Hepatic stellate cell (primary cell): Measurements from ENCODE around the gene ADARB2.

Source experiments
- DNase-seq: peaks from one replicate; pipeline ENCODE4 v3.0.0; 2011; ENCODE audit warnings: low spot score

Gene ADARB2

DNA sequence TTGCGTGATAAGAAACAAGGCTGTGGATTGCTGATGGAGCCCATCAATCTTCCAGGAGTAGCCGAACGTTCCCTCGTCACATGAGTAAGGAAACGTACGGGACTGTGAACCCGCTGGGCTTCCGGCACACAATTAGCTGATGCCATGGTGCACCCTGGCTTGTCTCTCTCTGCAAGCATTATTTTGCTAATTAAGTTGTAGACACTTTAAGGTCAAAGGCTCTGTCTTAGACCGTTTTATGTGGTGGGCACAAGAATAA is 50.9 kb downstream of the ADARB2 start:
- DNase-seq: no peak

DNA sequence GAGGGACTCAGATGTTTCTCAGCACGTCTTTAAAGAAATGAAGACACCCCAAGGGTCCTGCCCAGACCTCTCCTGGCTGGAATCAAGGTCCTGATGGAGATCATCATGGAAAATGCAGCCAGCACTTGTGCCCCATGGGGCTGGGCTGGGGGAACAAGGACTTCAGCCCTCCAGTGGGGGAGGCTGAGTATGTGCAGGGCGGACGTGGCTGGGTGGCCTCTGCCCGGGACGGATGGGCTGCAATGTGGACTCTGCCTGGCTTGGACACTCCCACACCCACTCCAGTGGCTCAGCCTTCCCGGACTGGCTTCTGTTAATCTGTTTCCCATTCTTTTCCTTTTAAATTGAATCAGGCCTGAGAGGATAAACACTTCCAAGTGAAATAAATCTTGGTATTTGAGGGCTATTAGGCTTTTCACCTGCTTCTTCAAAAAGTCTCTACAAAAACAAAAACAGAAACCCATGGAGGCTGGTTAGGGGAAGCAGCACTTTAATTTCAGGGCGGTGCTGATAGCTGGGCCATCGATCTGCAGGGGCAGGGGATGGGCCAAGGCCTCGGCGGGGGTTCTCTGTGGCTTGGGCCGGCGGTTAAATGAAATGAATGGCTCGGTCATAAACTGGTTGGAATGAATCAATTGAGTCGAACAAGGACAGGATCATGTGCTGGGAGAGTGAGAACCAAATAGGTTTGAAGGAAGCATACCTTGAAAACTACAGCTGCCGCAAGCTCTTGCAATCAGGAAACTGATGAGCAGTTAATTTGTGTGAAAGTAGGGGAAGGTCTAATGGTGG is 51.4 kb downstream of the ADARB2 start:
- no peak for DNase-seq

DNA sequence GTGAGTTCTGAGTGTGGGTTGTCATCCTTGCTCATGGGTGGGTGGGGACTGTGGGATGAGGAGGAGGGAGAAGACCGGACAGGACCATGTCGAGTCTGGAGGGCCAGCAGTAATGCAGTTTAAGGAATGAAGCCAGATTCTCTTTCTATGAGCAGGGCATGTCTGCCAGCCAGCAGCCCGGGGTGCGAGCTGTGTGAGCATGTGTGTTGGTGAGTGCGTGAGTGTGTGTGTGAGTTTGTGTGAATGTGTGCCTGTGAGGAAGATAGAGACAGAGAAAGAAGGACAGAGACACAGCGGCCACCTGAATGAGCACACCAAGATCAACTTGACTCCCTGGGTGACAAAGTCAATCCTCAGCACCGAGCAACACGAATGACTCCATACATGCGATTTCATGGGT is 52.3 kb downstream of the ADARB2 start:
- no peak for DNase-seq

DNA sequence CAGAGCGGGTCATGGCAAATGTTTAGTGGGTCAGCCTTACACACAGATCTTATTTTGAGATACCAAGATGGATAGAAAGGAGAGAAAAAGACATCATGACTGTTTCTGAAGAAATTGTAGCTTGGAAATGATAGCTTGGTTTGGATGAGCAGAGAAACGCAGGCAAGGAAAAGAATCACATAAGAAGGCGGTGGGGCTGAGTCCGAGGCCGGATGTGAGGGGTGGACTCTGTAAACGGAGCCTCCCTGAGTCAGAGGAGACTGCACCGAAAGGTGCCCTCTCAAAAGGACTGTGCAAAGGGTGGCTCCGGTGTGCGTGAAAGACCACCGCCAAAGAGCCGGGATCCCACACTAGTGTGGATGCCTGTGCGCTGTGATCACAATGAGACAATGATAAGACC is 53.7 kb downstream of the ADARB2 start:
- no peak for DNase-seq

DNA sequence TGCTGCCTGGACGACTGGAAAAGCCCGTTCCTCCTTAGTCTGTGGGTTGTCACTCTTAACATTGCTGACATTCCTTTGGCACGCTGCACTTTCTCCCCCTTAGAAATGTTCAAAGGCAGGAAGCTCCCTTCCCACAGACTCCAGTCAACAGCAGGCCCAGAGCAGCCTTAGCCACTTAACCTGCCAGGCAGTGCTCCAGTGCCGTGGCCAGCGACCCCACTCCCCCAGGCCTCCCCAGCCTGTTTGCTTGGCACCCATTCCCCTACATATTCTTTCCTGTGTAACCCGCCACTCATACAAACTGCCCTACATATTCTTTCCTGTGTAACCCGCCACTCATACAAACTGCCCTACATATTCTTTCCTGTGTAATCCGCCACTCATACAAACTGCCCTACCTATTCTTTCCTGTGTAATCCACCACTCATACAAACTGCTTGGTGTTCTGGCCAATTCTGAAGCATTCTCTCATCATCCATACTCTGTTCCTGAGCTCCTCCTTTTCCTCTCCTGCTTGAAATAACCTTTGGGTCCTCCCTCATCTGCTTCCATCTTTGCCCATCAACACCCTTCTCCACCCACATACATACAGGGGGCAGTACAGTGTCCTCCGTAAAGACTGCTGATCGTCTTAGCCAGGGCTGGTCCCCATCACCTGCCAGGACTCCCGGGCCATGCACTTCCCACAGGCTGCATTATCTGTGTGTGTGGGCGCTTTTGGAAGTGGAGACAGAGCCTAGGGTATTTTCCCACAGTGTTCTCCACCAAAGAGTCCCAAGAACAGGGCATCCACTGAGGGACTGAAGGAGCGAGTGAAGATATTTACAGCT is 57.3 kb downstream of the ADARB2 start:
- DNase-seq: no peak

DNA sequence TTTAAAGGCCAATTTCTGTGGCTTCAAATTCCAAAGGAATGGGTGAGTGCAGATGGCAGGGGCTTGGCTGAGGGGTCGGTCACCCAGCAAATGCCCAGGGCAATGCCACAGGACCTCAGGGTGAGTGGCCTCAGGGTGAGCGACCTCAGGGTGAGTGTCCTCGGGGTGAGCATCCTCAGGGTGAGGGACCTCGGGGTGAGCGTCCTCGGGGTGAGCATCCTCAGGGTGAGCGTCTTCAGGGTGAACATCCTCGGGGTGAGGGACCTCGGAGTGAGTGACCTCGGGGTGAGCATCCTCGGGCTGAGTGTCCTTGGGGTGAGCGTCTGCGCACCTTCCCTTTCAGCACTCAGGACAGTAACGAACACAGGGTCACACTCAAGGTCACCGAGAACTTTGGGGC is 59.2 kb downstream of the ADARB2 start:
- DNase-seq: no peak

DNA sequence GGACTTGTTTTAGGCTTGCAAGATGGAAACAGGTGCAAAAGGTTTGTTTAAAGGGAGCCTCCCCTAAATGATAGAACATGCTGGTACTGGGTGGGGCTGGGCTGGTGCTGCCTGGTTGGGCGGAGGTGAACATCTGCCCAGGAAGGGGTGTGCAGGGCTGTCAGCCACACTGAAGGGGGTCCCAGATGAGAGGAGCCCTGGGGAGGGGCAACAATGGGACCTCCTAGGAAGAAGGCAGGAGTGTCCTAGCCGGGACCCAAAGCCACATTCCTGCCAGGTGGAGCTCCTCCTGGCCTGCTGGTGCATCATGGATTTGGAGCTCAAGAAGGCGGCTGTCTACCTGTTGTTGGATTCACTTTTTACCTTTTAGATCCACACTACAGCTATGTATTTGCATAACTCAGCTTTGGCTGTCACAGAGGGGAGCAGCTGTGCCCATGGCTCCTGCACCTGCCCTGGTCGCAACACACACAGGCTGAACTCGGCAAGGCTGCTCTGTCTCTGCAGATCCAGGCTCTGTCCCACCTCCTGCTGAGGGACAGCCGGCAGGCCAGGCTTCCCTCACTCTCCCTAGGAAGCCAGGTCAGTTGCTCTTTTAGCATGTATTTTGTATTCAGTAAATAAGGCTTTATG is 59.9 kb downstream of the ADARB2 start:
- DNase-seq: no peak

DNA sequence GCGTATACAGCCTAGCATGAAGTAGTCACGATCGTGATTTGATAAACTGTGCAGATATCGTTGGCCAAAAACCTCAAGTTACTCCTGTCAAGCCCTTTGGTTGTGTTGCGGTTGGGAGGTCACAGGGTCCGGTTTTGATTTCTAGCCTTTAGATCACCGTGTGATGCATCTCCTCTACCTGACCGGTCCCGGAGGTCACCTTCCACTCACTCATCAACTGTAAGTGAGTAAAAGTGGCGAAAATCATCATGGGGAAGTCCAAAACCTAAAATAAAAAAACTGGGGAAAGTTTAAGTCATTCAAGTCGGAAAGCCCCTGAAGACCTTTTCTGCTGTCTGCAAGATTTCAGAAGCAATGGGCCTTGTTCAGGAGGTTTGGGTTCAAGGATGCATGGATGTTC is 62.8 kb downstream of the ADARB2 start:
- no peak for DNase-seq

DNA sequence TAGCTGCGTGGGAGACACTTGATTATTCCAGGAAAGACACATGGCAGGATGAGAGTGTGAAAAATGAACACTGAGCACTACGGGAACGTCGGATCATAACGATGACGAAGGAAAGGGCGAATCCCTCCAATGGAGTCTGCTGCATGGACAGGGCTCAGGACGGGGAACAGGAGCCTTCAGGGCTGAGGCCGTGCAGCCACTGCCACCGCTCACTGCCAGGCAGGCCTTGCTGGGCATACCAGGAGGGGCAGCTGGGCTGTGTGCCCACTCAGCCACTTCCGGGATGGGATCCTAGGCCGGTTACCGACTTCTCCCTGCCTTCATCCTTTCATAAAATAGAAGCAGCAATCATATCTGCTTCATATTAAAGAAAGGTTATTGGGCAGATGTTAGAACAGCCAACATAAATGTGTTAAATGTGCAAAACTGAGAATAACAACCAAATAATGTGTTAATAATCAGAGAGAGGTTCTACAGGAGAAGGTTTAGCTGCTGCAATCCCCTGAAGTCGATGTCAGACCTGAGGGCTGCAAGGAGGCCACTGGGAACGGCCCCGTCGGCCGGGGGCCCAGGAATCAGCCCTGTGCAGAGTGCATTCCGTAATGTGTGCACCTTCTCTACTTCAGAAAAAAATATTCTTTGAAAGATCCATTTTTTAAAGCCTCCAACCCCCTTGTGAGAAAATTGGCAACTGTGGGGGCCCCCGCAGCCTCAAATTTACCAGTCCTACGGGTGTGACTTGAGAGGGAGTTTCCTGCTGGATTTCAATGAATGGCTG is 63.6 kb downstream of the ADARB2 start:
- no peak for DNase-seq

DNA sequence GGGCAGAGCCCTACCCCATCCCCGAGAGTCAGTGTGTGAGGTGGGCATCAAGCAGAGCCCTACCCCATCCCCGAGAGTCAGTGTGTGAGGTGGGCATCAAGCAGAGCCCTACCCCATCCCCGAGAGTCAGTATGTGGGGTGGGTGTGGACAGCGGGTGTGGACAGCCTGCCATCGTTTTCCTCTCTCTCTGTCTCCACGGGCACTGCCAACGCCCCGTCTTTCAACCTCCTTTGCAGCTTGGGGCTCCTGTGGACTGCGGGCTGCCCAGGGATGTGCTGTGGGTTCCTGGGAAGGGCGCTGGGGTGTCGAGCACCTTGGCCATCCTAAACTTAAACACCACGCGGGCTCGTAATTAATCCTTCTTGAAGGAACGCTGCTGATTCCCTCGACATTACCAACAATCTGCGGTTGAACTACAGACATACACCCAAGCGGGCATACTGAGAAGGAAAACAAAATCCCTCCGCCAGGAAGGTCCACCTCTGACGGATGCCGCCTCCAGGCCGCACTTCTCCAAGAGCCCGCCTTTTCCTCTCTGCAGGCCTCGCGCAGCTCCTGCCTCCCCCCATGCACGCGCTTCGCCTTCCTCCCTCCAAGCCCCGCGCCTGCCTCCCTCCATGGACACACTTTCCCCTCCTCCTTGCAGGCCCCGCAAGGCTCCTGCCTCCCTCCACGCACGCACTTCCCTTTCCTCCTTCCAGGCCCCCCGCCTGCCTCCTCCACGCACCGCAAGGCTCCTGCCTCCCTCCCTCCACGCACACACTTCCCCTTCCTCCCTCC is 65.1 kb downstream of the ADARB2 start:
- no peak for DNase-seq

DNA sequence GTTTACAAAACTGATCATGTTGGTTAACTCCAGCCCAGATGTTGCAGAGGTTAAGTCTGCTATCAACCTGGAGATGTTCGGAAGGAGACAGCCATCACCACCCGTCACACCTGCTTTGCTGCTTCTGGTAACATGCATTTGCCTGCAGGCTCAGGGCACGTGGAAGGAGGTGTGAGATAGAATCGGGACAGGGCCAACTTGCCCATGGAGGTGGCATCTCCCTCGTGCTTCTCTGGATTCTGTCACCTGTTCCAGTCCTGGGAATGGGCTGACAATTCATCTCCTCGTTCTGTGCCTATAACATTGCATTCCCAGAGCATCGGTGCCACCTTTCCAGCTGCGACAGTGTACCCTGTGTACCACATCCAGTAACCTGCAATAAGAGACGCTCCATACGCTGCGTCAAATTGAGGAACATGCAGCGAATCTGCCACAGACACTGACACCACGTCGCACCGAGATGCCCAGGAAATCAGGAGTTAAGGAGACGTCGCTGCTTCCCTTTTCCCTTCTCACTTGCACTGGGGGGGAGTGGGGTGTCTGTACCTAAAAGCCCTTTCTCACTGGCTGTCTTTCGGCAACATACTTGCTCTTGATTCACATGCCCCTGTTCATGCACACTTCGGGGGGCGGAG is 65.8 kb downstream of the ADARB2 start:
- no peak for DNase-seq

DNA sequence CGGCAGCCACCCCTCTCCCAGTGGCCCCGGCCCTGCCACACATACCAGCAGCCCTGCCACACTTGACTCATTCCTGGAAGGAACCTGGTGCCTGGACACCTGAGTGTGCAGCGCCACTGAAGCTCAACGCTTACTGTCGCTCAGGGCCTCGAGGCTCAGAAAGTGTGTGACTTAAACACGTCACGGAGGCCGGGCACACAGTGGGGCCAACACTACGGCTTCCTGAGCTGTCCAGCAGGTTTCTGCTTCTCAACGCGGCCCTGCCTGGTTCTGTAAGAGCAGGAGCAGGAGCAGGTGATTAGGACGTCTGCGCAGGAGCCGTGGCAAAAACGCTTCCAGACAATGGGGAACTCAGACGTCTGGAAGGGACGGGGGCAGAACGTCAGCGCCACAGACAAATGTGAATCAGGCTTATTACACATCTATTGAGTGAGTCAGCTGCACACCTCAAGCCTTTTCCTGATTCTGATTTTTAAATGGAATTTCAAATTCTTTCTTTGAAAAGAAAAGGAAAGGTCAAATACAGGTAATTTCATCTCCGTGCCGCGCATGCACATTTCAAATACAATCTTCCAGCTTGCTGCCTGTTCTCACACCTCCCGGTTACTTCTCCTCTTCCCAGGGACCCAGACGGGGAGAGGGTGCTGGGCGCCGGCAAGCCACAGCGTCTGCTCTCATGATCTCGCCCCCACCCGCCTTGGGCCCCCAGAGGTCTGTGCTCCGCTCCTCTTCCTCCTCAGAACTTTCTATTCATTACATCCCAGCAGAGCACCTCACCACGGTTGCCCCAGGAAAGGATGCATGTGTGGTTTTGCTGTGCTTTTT is 66.6 kb downstream of the ADARB2 start:
- no peak for DNase-seq

DNA sequence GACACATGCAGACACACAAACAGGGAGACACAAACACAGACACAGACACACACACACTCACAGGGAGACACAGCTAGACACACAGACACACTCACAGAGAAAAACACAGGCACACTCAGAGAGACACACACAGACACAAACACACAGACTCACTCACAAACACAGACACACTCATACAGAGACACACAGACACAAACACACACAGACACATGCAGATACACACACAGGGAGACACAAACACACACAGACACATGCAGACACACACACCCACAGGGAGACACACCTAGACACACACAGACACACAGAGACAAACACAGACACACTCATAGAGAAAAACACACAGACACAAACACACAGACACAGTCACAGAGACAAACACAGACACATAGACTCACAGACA is 67.9 kb downstream of the ADARB2 start:
- DNase-seq: no peak

DNA sequence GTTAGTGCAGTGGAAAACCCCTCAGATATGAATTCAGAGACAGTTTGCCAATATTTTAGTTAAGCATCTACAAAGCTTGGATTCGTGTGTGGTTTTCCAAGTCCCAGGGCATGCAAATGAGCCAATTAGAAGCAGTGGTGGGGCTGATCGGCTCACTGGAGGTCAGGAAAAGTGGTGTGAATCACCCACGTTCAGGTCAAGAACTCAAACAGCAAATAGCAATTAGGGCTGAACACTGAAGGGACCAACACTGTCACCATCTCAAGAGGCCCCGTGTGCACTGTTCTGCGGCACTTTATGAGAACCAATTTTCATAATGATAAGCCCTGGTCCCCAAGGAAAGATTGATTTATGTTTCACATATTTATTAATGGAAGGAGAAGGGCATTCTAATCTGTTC is 68.9 kb downstream of the ADARB2 start:
- no peak for DNase-seq

DNA sequence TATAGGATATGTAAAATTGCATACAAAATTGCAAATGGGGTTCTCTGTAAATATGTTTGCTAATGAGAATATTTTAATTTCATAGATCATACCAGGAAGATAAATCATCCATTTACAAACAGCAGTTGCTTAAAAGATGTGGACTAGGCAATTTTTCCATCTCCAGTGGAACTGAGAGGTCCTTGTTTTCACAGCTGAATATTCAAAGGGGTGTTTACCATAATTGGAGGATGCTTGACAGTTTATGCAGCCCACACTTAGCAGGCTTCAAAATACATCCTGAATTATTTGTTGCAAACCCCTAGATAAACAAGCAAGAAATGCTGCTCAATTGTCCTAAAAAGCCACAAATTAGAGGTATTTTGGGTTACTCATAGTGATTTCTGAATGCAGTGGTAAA is 69.9 kb downstream of the ADARB2 start:
- DNase-seq: no peak

DNA sequence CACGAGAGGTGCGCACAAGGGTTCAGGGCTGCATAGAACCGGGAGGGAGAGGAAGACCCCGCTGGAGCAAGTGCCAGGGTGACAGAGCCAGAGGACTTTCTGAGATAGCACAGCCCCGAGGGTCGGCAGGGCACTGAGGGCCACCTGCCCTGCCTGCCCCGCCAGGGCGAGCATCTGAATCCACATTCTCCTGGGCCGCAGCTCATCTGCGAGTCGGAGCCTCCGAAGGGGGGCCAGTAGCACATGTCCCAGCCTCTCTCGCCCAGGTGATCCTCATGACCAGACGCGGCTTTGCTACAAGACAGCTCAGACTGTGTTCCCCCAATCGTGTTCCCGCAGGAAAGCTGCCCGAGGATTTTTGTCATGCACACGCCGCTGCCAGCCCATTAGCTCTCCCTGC is 71.2 kb downstream of the ADARB2 start:
- DNase-seq: no peak

DNA sequence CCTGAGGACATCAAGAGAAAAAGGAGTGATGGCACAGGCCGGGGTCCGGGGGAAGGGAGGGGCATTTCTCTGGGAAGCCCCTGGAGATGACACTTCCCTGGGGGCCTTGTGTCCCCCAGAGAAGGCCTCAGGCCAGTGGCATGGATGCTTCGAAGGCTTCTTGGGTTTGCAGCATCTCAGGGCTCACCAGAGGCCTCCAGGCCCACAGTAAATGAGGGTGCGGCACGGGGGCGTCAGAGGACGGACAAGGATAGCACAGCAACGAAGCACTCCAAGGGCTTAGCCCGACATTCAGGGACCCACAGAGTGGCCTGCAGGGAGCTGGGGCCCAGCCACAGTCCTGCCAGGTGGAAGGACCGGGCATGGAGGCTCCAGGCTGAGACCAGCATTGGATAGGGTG is 71.6 kb downstream of the ADARB2 start:
- no peak for DNase-seq

DNA sequence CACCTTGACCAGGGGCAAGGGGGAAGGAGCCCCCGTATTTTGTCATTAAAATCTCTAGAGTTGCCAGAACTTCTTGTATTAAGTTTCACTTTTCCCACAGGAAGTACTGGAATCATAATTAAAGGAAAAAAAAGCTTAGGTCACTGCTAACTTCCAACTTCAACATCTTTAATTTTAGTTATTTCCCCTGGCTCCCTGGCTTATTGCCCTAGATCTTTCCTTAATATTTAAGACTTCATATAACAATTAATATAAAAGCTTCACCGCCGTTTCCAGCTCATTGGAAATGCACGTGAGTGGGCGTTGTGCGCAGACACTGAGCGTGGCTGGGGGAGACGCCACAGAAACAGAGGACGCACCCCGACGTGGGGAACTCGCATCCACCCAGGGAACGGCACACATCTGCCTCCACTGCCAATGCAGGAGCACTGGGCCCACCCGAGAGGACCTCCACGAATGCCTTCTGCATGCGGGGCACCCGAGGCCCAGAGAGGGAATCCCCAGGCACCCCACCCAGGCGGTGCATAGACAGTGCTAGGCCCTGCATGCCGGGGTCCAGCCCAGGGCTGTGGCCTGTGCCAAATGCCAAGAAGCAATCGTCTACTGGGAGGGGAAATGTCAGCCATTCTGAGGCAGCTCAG is 72.2 kb downstream of the ADARB2 start:
- no peak for DNase-seq

DNA sequence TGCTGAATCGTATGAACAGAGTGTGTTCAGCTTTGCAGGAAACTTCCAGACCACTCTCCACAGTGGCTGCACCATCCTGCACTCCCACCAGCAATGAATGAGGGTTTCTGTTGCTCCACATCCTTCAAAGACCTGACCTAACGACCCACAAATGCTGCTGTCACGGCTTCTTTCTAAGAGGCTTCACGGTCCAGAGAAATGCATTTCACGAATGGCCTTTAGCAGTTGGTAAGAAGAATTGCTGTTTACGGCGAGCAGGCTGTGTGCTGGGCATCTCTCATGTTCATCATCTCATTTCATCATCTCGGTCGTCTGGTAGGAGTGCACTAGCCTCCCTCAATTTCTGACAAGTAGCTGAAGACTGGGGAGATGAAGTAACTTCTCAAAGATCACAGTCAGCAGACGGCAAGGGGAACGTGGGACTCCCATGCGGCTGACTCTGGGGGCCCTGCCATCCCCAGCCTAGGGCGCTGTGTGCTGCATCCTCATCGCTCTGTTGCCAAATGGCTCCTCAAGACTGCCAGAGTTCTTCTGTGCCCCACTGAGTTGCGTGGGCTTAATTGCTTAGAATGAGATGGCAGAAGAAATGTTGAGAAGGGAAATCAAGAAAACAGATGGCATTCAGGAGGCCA is 72.9 kb downstream of the ADARB2 start:
- no peak for DNase-seq
